Left lobe of liver (tissue), 2 donors: ENCODE data around the gene SLC25A38. TPM values are rescaled to one million over a fixed set of nuclear protein-coding genes. Genes with fewer than 3 reads are reported as not detected.
"Not testable (repeated sequence)": the region's sequence is repeated elsewhere in the genome, so short reads cannot be mapped to it uniquely, and the experiment has no call there.

Experiments
- ATAC-seq: fragments of 200-7000 bp; cut with Tn5 transposase; one replicate; pipeline ENCODE4 v1.9.1; 2020; ENCODE audit warnings: mild to moderate bottlenecking, moderate library complexity
- DNase-seq: peaks from one replicate; pipeline ENCODE4 v3.0.0-alpha.2; 2020; ENCODE audit warnings: low spot score
- total RNA-seq: library from RNA; stranded (reverse); gene quantifications from one replicate; pipeline ENCODE4 v1.2.1, GENCODE V29; 2021
- donor health status: DM: no; HTN: no; CAD: no; lungs with moderate emphysema.
- donor health status: DM: no; HTN: yes; CAD: no.

SLC25A38 gene
- 28.9 TPM for total RNA-seq

GRCh38 chr3:39383045-39383880 lies at the start of gene SLC25A38:
TSS of gene SLC25A38 (plus strand) at chr3:39383370. CDS start at chr3:39383725, 355 bp downstream.
- peak; percentile 63 for ATAC-seq
- DNase-seq, result peak; percentile 87

- DNase-seq (no peak), ATAC-seq (no peak)
These were observed 49.6 kb upstream of the SLC25A38 start for GRCh38 chr3:39333607-39334006.

GRCh38 chr3:39334205-39334604 lies 49.0 kb upstream of the SLC25A38 start:
- ATAC-seq (no peak), DNase-seq (no peak)

GRCh38 chr3:39338201-39338600 lies 45.0 kb upstream of the SLC25A38 start:
- ATAC-seq (peak; percentile 49), DNase-seq (no peak)

- ATAC-seq, result no peak
- no peak for DNase-seq
These were observed 44.1 kb upstream of the SLC25A38 start for GRCh38 chr3:39339086-39339485.

GRCh38 chr3:39343076-39343717 lies 40.0 kb upstream of the SLC25A38 start:
- DNase-seq (no peak), ATAC-seq (no peak)

- no peak for ATAC-seq
- no peak for DNase-seq
These were observed 39.4 kb upstream of the SLC25A38 start for GRCh38 chr3:39343760-39344159.

- no peak for DNase-seq
- no peak for ATAC-seq
These were observed 38.3 kb upstream of the SLC25A38 start for GRCh38 chr3:39344746-39345344.

GRCh38 chr3:39346785-39347585 lies 36.2 kb upstream of the SLC25A38 start:
- DNase-seq (no peak), ATAC-seq (no peak)

- ATAC-seq (no peak), DNase-seq (no peak)
These were observed 35.6 kb upstream of the SLC25A38 start for GRCh38 chr3:39347586-39347876.

GRCh38 chr3:39349080-39349479 lies 34.1 kb upstream of the SLC25A38 start:
- DNase-seq (no peak), ATAC-seq (no peak)

GRCh38 chr3:39350714-39351113 lies 32.5 kb upstream of the SLC25A38 start:
- ATAC-seq (no peak), DNase-seq (no peak)

GRCh38 chr3:39351134-39351533 lies 32.0 kb upstream of the SLC25A38 start:
- not testable (repeated sequence) for DNase-seq

GRCh38 chr3:39353168-39353927 lies 29.8 kb upstream of the SLC25A38 start:
- not testable (repeated sequence) for ATAC-seq, DNase-seq

More at GRCh38 chr3:39351134-39351533, 32.0 kb upstream of the SLC25A38 start:
- not testable (repeated sequence) for ATAC-seq

- DNase-seq (no peak), ATAC-seq (no peak)
These were observed 24.8 kb upstream of the SLC25A38 start for GRCh38 chr3:39358333-39358732.

GRCh38 chr3:39361252-39361927 lies 21.8 kb upstream of the SLC25A38 start:
- no peak for DNase-seq
- no peak for ATAC-seq

GRCh38 chr3:39362192-39362591 lies 21.0 kb upstream of the SLC25A38 start:
- ATAC-seq, result no peak

GRCh38 chr3:39362812-39363211 lies 20.4 kb upstream of the SLC25A38 start:
- peak; percentile 14 for ATAC-seq

More at GRCh38 chr3:39362192-39362591, 21.0 kb upstream of the SLC25A38 start:
- DNase-seq, result no peak

GRCh38 chr3:39370450-39370849 lies 12.7 kb upstream of the SLC25A38 start:
- ATAC-seq, DNase-seq: not testable (repeated sequence)

More at GRCh38 chr3:39362812-39363211, 20.4 kb upstream of the SLC25A38 start:
- no peak for DNase-seq

- no peak for DNase-seq
- no peak for ATAC-seq
These were observed 10.3 kb upstream of the SLC25A38 start for GRCh38 chr3:39372833-39373232.
